GM19397 (cell line): ENCODE results near the gene AGPAT1.

ENCODE experiments used
- ATAC-seq: cut with Tn5 transposase; IDR thresholded peaks from one replicate; pipeline ENCODE4 v1.9.1; 2021; ENCODE audit warnings: mild to moderate bottlenecking, moderate library complexity; ENCODE audit not compliant: unreplicated experiment

Gene AGPAT1

DNA sequence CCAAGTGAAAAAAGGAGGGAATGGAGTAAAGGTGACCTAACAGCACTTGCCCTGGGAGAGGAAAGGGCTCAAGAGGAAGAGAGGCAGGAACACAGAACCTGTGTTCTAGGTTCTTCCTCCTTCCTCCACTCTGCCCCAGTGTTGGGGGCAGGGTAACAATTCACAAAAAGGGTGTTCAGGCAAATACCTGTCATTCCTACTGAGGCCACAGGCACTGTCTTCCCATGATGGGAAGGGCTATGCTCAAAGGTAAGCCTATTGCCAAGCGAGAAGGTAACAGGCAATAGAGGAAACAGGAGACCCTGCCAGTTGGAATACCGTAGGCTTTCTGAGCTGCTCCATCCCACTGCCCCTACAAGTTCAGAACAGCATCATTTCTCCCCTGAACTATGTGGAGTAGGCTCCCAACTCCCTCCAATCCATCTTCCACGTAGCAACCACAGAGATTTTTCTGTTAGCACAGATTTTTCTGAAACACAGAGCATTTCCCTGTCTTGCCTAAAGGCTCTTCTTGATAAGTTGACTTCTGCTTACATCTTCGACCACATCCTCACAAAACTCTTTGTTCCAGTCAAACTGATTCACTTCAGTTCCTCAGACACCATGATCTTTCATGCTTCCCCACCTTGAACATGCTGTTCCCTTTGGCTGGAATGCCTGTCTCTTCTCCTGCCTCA lies 2.7 kb downstream of the AGPAT1 start:
- no peak for ATAC-seq

DNA sequence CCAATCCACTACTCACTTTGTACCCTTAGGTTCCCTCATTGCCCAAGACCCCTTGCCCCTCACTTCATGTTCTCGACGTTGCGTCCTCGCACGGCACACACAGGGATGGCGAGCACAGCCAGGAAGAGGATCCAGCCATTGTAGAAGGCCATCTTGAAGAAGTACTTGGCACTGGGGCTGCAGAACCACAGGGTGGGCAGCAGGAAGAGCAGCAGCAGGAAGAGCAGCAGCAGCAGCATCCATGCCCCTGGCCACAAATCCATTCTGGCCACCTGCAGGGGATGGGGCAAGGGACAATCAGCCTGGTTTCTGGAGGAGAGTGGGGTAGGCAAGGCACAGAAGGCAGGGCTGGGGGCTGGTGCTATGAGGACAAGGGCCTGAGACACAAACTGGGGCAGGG lies 4.7 kb downstream of the AGPAT1 start:
- no peak for ATAC-seq

GRCh38 chr6:32170294-32170693 lies 5.6 kb downstream of the AGPAT1 start:
- no peak for ATAC-seq

- no peak for ATAC-seq
Measured at GRCh38 chr6:32168807-32169591, 6.9 kb downstream of the AGPAT1 start.

- no peak for ATAC-seq
Measured at GRCh38 chr6:32168350-32168749, 7.5 kb downstream of the AGPAT1 start.

GRCh38 chr6:32167761-32168262 lies 8.1 kb downstream of the AGPAT1 start:
- ATAC-seq, result no peak

DNA sequence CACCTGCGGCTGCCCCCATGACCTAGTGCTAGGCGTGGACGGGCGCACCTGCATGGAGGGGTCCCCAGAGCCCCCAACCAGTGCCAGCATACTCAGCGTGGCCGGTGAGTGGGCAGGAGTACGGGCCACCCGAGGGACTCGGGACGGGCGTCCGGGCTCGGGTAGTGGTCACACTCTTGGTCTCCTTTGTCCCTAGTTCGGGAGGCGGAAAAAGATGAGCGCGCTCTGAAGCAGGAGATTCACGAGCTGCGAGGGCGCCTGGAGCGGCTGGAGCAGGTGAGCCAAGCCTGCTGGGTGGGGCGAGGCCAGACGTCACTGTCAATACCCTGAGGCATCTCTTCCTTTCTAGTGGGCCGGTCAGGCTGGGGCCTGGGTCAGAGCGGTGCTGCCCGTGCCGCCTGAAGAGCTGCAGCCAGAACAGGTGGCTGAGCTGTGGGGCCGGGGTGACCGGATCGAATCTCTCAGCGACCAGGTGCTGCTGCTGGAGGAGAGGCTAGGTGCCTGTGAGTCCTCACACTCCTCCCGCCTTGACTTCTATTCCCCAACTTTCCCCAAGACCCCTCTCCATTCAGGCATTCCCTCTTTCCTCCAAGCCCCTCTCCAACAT lies 8.6 kb downstream of the AGPAT1 start:
- no peak for ATAC-seq

GRCh38 chr6:32166411-32167061 lies 9.3 kb downstream of the AGPAT1 start:
- ATAC-seq, result no peak

DNA sequence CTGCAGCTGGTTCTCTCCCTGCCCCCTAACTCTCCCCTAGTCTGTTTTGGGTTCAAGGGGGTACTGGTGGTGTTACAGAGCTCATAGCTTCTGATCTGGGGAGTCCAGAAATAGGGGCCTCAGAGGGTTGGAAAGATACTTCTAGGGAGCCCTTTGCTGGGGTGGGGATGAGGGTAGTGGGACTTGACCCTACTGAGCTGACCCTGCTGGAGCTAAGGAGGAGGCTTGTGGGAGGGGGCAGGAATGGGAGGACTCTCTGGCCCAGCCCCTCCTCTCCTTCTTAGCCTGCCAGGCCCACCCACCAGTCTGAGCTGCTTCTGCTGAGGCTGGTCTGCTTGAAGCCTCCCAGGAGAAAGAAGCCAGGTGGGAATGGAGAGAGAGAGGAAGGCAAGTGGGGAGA lies 11.6 kb downstream of the AGPAT1 start, which contains the start of gene EGFL8:
EGFL8 (plus strand) TSS at position 301 of the 400 bp plus-strand sequence. CDS start 1,571 bp downstream, outside the sequence.
- no peak for ATAC-seq

DNA sequence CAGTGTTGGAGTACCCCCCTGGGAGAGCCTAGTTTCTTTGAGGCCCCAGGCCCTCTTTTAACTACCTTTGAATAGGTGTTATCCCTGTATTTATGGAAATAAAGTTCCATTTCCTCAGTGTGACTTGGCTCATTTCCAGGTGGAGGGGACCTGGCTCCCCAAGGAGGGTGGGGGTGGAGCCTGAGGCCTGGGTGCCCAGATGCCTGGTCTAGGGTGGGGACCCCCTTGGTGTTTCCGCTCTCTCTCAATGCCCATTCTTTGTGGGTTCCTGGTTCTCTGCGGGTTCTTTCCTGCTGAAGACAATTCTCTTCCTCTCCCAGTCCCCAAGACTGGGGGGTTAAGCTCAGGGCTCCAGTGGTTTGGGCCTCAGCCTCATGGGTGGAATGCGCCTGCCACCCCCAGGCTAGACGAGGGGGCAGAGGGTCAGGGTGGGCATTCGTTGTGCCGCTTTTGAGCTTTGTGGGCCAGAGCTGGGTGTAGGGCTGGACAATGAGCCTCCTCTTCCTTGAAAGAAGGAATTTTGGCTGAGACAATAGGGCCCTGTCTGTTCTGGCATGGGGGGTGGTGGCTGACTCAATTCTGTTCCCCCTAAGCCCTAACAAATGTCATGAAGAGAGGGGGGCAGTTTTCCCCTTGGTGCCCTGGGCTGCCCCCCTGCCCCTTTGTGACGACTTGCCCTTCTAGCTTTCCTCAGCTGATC lies 12.2 kb downstream of the AGPAT1 start:
- ATAC-seq, result no peak

DNA sequence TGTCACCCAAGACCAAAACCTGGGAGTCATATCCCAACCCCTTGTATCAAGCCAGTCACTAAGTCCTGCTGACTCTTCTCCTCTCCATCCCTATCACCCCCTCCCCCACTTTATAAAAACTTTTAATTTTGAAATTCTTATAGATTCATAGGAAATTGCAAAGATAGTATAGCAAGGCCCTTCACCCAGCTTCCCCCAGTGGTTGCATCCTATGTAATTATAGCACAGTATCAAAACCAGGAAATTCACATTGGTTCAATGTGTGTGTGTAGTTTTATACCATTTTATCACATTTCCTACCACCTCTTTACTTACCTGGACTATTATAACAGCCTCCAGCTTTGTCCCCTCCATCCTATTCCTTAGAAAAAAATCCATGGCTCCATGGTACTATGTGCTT lies 17.8 kb downstream of the AGPAT1 start:
- ATAC-seq, result no peak

- no peak for ATAC-seq
Measured at GRCh38 chr6:32156891-32157290, 19.0 kb downstream of the AGPAT1 start.

DNA sequence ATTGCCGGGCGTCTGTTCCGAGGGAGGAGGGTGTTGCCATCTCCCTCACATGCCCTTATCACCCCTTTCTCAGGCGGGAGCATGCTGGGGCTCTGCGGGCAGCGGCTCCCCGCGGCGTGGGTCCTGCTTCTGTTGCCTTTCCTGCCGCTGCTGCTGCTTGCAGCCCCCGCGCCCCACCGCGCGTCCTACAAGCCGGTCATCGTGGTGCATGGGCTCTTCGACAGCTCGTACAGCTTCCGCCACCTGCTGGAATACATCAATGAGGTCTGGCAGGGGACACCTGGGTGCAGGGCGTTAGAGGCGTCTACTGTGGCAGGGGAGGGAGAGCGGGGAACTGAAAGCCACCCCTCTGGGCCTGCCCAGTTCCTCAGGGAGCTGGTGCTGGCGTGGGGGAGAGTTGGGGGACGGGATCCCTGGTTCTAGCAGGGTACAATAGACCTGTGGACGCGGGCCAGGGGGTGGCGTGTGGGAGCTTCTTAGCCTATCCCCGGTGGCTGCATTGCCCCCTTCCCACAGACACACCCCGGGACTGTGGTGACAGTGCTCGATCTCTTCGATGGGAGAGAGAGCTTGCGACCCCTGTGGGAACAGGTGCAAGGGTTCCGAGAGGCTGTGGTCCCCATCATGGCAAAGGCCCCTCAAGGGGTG lies 21.2 kb downstream of the AGPAT1 start:
- ATAC-seq, result no peak

- no peak for ATAC-seq
Measured at GRCh38 chr6:32153564-32154513, 22.0 kb downstream of the AGPAT1 start, which contains the start of gene PPT2. Gene PPT2, plus strand, starts transcription at chr6:32154141. Its CDS starts 454 bp downstream, at chr6:32154595.

DNA sequence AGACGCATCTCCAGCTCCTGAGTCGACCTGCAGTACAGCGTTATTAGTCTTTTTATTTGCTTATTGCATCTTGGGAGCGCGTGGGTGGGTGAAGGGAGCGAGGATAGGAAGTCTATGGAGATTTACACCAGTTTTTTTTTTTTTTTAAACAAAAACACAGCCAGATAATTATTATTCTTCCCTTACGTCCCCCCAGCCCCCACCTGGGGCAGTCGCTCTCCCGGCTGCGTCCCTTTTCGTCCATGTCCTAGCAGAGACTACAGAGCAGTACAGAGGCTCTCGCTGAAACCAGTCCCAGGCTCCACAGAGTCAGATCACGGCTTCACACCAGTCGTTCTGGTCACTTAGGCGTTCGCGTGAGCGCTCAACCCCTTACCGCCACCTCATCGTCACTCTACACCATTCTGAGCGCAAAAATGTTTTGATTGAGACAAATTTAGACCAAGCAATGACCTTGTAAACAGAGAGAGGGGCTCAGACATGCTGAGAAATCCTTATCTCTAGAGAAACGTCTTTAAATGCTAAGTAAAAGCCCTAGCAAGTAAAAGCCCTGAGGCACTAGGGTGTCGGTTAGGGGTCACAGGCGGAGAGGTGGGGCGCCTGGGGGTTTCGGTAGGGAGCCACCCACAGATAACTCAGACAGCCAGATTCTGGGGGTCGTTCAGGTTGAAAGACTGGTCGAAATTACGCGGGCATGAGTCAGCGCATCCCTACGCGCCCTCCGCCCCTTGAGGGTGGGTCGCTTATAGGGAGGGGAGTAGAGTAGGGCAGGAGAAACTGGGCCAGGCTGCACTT lies 22.9 kb downstream of the AGPAT1 start:
- ATAC-seq, result no peak

GRCh38 chr6:32151863-32152768 lies 23.8 kb downstream of the AGPAT1 start, which contains the start of gene PRRT1:
Gene PRRT1, minus strand, starts transcription at chr6:32151939. Its CDS starts 112 bp downstream, at chr6:32151827.
- ATAC-seq, result no peak
